Measurements from ENCODE around the gene PRIM1.
"Not testable (repeated sequence)": the region's sequence is repeated elsewhere in the genome, so short reads cannot be mapped to it uniquely, and the experiment has no call there.

Gene PRIM1

GRCh38 chr12:56749359-56749758 is 2.8 kb downstream of the PRIM1 start:
- no peak overlapping the region for H2BK5ac ChIP-seq (ENCODE audit: low read length)
- H2AK5ac ChIP-seq (ENCODE audit: low read length), result no peak overlapping the region
- no peak overlapping the region for H2BK15ac ChIP-seq (replicated peaks; ENCODE audit: low read depth)
- H3K56ac ChIP-seq (ENCODE audit: low read length), result no peak overlapping the region
- no peaks in the 10 kb centered on the region for H3K36me3 ChIP-seq (ENCODE audit: control insufficient read depth, insufficient read depth, low read length)
- DNase-seq, result no peak
- no peak overlapping the region for H3K18ac ChIP-seq (ENCODE audit: low read length)
- no peaks in the 10 kb centered on the region for H3K79me2 ChIP-seq (ENCODE audit: control insufficient read depth, insufficient read depth, low read length)
- H3K9ac ChIP-seq (ENCODE audit: low read length), result no peak overlapping the region
- no peaks in the 10 kb centered on the region for H3K79me1 ChIP-seq (ENCODE audit: low read length)
- H3K23ac ChIP-seq (ENCODE audit: low read length), result no peak overlapping the region
- no CpG with 5 or more reads among the region's 2 CpGs for WGBS (ENCODE audit: extremely low coverage, insufficient coverage, low lambda C conversion rate)
- H3K4me3 ChIP-seq (ENCODE audit: low read length), result no peak overlapping the region
- H4K8ac ChIP-seq (ENCODE audit: low read depth, low read length), result no peak overlapping the region
- no peaks in the 10 kb centered on the region for H3K4me1 ChIP-seq (ENCODE audit: control insufficient read depth, low read depth, low read length)
- H2BK120ac ChIP-seq (ENCODE audit: low read depth, low read length), result no peak overlapping the region
- no peak overlapping the region for H3K4me2 ChIP-seq (ENCODE audit: low read length)
- no peaks in the 10 kb centered on the region for H3K27me3 ChIP-seq (ENCODE audit: insufficient read depth, low read length, poor library complexity)
- H3K27ac ChIP-seq (ENCODE audit: low read depth, low read length), result no peak overlapping the region
- no peak overlapping the region for H3K4ac ChIP-seq (ENCODE audit: low read depth, low read length)
- H4K5ac ChIP-seq (ENCODE audit: low read length), result no peak overlapping the region

GRCh38 chr12:56728139-56728861 is 23.8 kb downstream of the PRIM1 start:
- H3K79me2 ChIP-seq (ENCODE audit: control insufficient read depth, insufficient read depth, low read length), result peaks cover 17% of the 10 kb centered on the region
- no peak overlapping the region for H2BK120ac ChIP-seq (ENCODE audit: low read depth, low read length)
- no peak overlapping the region for H4K5ac ChIP-seq (ENCODE audit: low read length)
- no peak overlapping the region for H3K18ac ChIP-seq (ENCODE audit: low read length)
- no peak overlapping the region for H3K27ac ChIP-seq (ENCODE audit: low read depth, low read length)
- H2AK5ac ChIP-seq (ENCODE audit: low read length), result no peak overlapping the region
- H3K23ac ChIP-seq (ENCODE audit: low read length), result no peak overlapping the region
- no peak overlapping the region for H3K4ac ChIP-seq (ENCODE audit: low read depth, low read length)
- H4K8ac ChIP-seq (ENCODE audit: low read depth, low read length), result no peak overlapping the region
- no peak for DNase-seq
- H2BK15ac ChIP-seq (replicated peaks; ENCODE audit: low read depth), result no peak overlapping the region
- H2BK5ac ChIP-seq (ENCODE audit: low read length), result no peak overlapping the region
- no peaks in the 10 kb centered on the region for H3K27me3 ChIP-seq (ENCODE audit: insufficient read depth, low read length, poor library complexity)
- H3K4me2 ChIP-seq (ENCODE audit: low read length), result no peak overlapping the region
- no peak overlapping the region for H3K9ac ChIP-seq (ENCODE audit: low read length)
- no peaks in the 10 kb centered on the region for H3K4me1 ChIP-seq (ENCODE audit: control insufficient read depth, low read depth, low read length)
- no peak overlapping the region for H3K4me3 ChIP-seq (ENCODE audit: low read length)
- H3K36me3 ChIP-seq (ENCODE audit: control insufficient read depth, insufficient read depth, low read length), result no peaks in the 10 kb centered on the region
- no peak overlapping the region for H3K56ac ChIP-seq (ENCODE audit: low read length)
- H3K79me1 ChIP-seq (ENCODE audit: low read length), result peaks cover 1% of the 10 kb centered on the region
- WGBS (ENCODE audit: extremely low coverage, insufficient coverage, low lambda C conversion rate), result no CpG with 5 or more reads among the region's 11 CpGs

- H2AK5ac ChIP-seq (ENCODE audit: low read length); H3K27ac ChIP-seq (ENCODE audit: low read depth, low read length); H3K23ac ChIP-seq (ENCODE audit: low read length); H4K5ac ChIP-seq (ENCODE audit: low read length); H3K4me3 ChIP-seq (ENCODE audit: low read length); H3K4ac ChIP-seq (ENCODE audit: low read depth, low read length); H2BK120ac ChIP-seq (ENCODE audit: low read depth, low read length); H2BK5ac ChIP-seq (ENCODE audit: low read length); H3K27me3 ChIP-seq (ENCODE audit: insufficient read depth, low read length, poor library complexity); H3K4me2 ChIP-seq (ENCODE audit: low read length); H3K36me3 ChIP-seq (ENCODE audit: control insufficient read depth, insufficient read depth, low read length); H3K18ac ChIP-seq (ENCODE audit: low read length); H3K4me1 ChIP-seq (ENCODE audit: control insufficient read depth, low read depth, low read length); H3K9ac ChIP-seq (ENCODE audit: low read length); H4K8ac ChIP-seq (ENCODE audit: low read depth, low read length); H3K79me1 ChIP-seq (ENCODE audit: low read length); DNase-seq; H2BK15ac ChIP-seq (replicated peaks; ENCODE audit: low read depth); H3K56ac ChIP-seq (ENCODE audit: low read length): not testable (repeated sequence)
- H3K79me2 ChIP-seq (ENCODE audit: control insufficient read depth, insufficient read depth, low read length), result peaks cover 36% of the 10 kb centered on the region
- no CpG with 5 or more reads among the region's 15 CpGs for WGBS (ENCODE audit: extremely low coverage, insufficient coverage, low lambda C conversion rate)
Observed at GRCh38 chr12:56726196-56726675, 25.9 kb downstream of the PRIM1 start.

GRCh38 chr12:56725723-56726102 is 26.4 kb downstream of the PRIM1 start:
- Histone ChIP-seq H3K4me1 (ENCODE audit: control insufficient read depth, low read depth, low read length) (peaks cover 13% of the 10 kb centered on the region), H3K79me2 (ENCODE audit: control insufficient read depth, insufficient read depth, low read length) (peaks cover 41% of the 10 kb centered on the region), H2BK5ac (ENCODE audit: low read length) (no peak overlapping the region), H3K36me3 (ENCODE audit: control insufficient read depth, insufficient read depth, low read length) (peaks cover 2% of the 10 kb centered on the region), H3K79me1 (ENCODE audit: low read length) (peaks cover 6% of the 10 kb centered on the region), H3K56ac (ENCODE audit: low read length) (peak overlapping the region; percentile 96), H3K9ac (ENCODE audit: low read length) (peak overlapping the region; percentile 86), H3K27ac (ENCODE audit: low read depth, low read length) (peak overlapping the region; percentile 34), H3K4me2 (ENCODE audit: low read length) (peak overlapping the region; percentile 65), H3K4me3 (ENCODE audit: low read length) (peak overlapping the region; percentile 66), H2AK5ac (ENCODE audit: low read length) (no peak overlapping the region), H3K4ac (ENCODE audit: low read depth, low read length) (no peak overlapping the region), H2BK15ac (replicated peaks; ENCODE audit: low read depth) (no peak overlapping the region), H4K5ac (ENCODE audit: low read length) (no peak overlapping the region), H3K27me3 (ENCODE audit: insufficient read depth, low read length, poor library complexity) (no peaks in the 10 kb centered on the region), H3K18ac (ENCODE audit: low read length) (peak overlapping the region; percentile 46), H3K23ac (ENCODE audit: low read length) (no peak overlapping the region), H4K8ac (ENCODE audit: low read depth, low read length) (no peak overlapping the region), H2BK120ac (ENCODE audit: low read depth, low read length) (no peak overlapping the region)
- no CpG with 5 or more reads among the region's 7 CpGs for WGBS (ENCODE audit: extremely low coverage, insufficient coverage, low lambda C conversion rate)
- no peak for DNase-seq

- WGBS (ENCODE audit: extremely low coverage, insufficient coverage, low lambda C conversion rate), result no CpG with 5 or more reads among the region's 46 CpGs
- Histone ChIP-seq H3K27ac (ENCODE audit: low read depth, low read length) (peak within 1 kb of the TSS; percentile 69), H2BK5ac (ENCODE audit: low read length) (peak within 1 kb of the TSS; percentile 86), H2BK15ac (replicated peaks; ENCODE audit: low read depth) (no peak within 1 kb of the TSS), H3K4ac (ENCODE audit: low read depth, low read length) (peak within 1 kb of the TSS; percentile 99), H3K4me1 (ENCODE audit: control insufficient read depth, low read depth, low read length) (peaks cover 18% of the 10 kb centered on the region), H3K36me3 (ENCODE audit: control insufficient read depth, insufficient read depth, low read length) (peaks cover 2% of the 10 kb centered on the region), H3K79me1 (ENCODE audit: low read length) (peaks cover 11% of the 10 kb centered on the region), H3K18ac (ENCODE audit: low read length) (peak within 1 kb of the TSS; percentile 92), H3K4me2 (ENCODE audit: low read length) (peak within 1 kb of the TSS; percentile 99), H3K23ac (ENCODE audit: low read length) (peak within 1 kb of the TSS; percentile 69), H4K5ac (ENCODE audit: low read length) (peak within 1 kb of the TSS; percentile 93), H2BK120ac (ENCODE audit: low read depth, low read length) (peak within 1 kb of the TSS; percentile 49), H3K4me3 (ENCODE audit: low read length) (peak within 1 kb of the TSS; percentile 95), H2AK5ac (ENCODE audit: low read length) (peak within 1 kb of the TSS; percentile 77), H3K56ac (ENCODE audit: low read length) (peak within 1 kb of the TSS; percentile 97), H4K8ac (ENCODE audit: low read depth, low read length) (peak within 1 kb of the TSS; percentile 59), H3K79me2 (ENCODE audit: control insufficient read depth, insufficient read depth, low read length) (peaks cover 47% of the 10 kb centered on the region), H3K27me3 (ENCODE audit: insufficient read depth, low read length, poor library complexity) (no peaks in the 10 kb centered on the region), H3K9ac (ENCODE audit: low read length) (peak within 1 kb of the TSS; percentile 100)
- peak; percentile 98 for DNase-seq
Observed at GRCh38 chr12:56724972-56725722, 27.0 kb downstream of the PRIM1 start, which contains the start of gene NACA. Gene NACA, minus strand, starts transcription at chr12:56725299. Its CDS starts 778 bp downstream, at chr12:56724521.
